GM12873 (cell line): ENCODE data around the gene CCDC88B.

Experiments
- CTCF ChIP-seq: IDR thresholded peaks from 2 replicates; pipeline ENCODE4 v1.5.1; 2012; ENCODE audit warnings: low read depth, mild to moderate bottlenecking, moderate library complexity, low read length, control low read depth; ENCODE audit not compliant: insufficient read depth; ENCODE audit errors: missing control alignments

The CCDC88B gene

DNA sequence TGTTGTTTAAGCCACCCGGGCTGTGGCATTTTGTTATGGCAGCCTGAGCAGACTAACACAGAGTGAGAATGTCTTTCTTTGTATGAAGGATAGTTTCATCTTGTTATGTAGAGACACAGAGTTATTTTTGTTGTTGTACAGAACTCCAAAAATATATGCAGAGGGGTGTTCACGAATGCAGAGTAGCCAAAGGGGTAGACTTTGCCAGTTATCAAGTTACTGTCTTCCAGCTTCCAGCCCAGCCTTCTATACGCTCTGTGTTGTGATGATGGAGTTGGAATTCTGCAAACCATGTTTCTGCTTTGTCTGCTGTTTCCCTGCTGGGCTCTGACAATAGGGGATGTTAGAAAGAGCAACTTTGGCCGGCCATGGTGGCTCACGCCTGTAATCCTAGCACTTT is 63.1 kb downstream of the CCDC88B start:
- no peak for TF ChIP-seq CTCF

GRCh38 chr11:64406221-64406946 is 66.4 kb downstream of the CCDC88B start:
- TF ChIP-seq CTCF: no peak
